ENCODE measurements around the gene RBM14. TPM values are rescaled to one million over a fixed set of nuclear protein-coding genes. Genes with fewer than 3 reads are reported as not detected.

RBM14 gene
- total and polyA plus RNA-seq, 9 of the 15 experiments (the other 6 are each of a cell fraction or from before 2014, with no cell fraction given): 5.5 to 131 (median 42.6) TPM

- no peak for TF ChIP-seq RBM25 (IDR thresholded peaks at IDR 0.05; ENCODE audit: low read depth, low read length, severe bottlenecking)
- TF ChIP-seq PCBP1 (IDR thresholded peaks at IDR 0.05; ENCODE audit: low read depth, low read length, poor library complexity, severe bottlenecking): no peak
- no peak for TF ChIP-seq CGGBP1 (CRISPR knock-in tag; IDR thresholded peaks at IDR 0.05)
- peak; percentile 46 to 71; a peak in 2 of 4 replicates for TF ChIP-seq FOXK2 (conservative IDR thresholded peaks at IDR 0.05 in 1 of 2, IDR thresholded peaks at IDR 0.05 in 1 of 2; ENCODE audit: low read depth in 2 of 2)
- TF ChIP-seq SIN3B (IDR thresholded peaks at IDR 0.05; ENCODE audit: low read depth): no peak
- TF ChIP-seq KHSRP (IDR thresholded peaks at IDR 0.05): no peak
- TF ChIP-seq ZBTB11 (CRISPR knock-in tag; IDR thresholded peaks at IDR 0.05): no peak
- TF ChIP-seq SMARCE1 (IDR thresholded peaks at IDR 0.05): peak; percentile 38; the same call in 1 of the 2 replicates
- TF ChIP-seq ARHGAP35 (IDR thresholded peaks at IDR 0.05; ENCODE audit: partially characterized antibody): no peak
- no peak for TF ChIP-seq FOXO4 (CRISPR knock-in tag; IDR thresholded peaks at IDR 0.05)
- TF ChIP-seq KLF16 (IDR thresholded peaks at IDR 0.05): no peak
- no peak for TF ChIP-seq HDAC3 (IDR thresholded peaks at IDR 0.05; ENCODE audit: borderline replicate concordance, partially characterized antibody)
- TF ChIP-seq PHF21A (IDR thresholded peaks at IDR 0.05; ENCODE audit: borderline replicate concordance, low read depth): no peak
- 0 out of 2 replicates have a peak, but pooled peaks have one; percentile 17 for TF ChIP-seq MTA2 (IDR thresholded peaks at IDR 0.05; ENCODE audit: low read depth)
- TF ChIP-seq ZNF217 (CRISPR knock-in tag; IDR thresholded peaks at IDR 0.05): no peak
- TF ChIP-seq SOX6 (IDR thresholded peaks at IDR 0.05): peak; percentile 77; the same call in 1 of the 2 replicates
- TF ChIP-seq RHOXF2B (CRISPR knock-in tag; conservative IDR thresholded peaks at IDR 0.05): no peak
- no peak for TF ChIP-seq L3MBTL2 (IDR thresholded peaks at IDR 0.05)
- TF ChIP-seq USF1 (CRISPR knock-in tag; IDR thresholded peaks at IDR 0.05): no peak
- no peak for TF ChIP-seq NR1H2 (CRISPR knock-in tag; IDR thresholded peaks at IDR 0.05)
- peak in 1 of 2 experiments; percentile 40; a peak in 1 of 4 replicates for TF ChIP-seq RCOR1 (IDR thresholded peaks at IDR 0.05; ENCODE audit: borderline replicate concordance in 1 of 2, low read depth in 2 of 2, low read length in 2 of 2)
- no peak for TF ChIP-seq ELF4 (CRISPR knock-in tag; IDR thresholded peaks at IDR 0.05)
- no peak for TF ChIP-seq THRB (CRISPR knock-in tag; conservative IDR thresholded peaks at IDR 0.05)
Measured at GRCh38 chr11:66659763-66660162, 43.3 kb downstream of the RBM14 start (continued).

Data from K562 (cell line).